ENCODE results near the gene PTPRM. TPM values are rescaled to one million over a fixed set of nuclear protein-coding genes. Genes with fewer than 3 reads are reported as not detected.

Gene PTPRM
- total RNA-seq, 1 experiment from 2014 or later = 14.5 TPM

- Histone ChIP-seq H3K27ac (ENCODE audit: low read depth, low read length) (no peak overlapping the region), H3K9me3 (ENCODE audit: control insufficient read depth in 1 of 2, insufficient read depth in 1 of 2, low read depth in 1 of 2, low read length in 2 of 2) (no peaks in the 10 kb centered on the region), H3K36me3 (ENCODE audit: control insufficient read depth in 1 of 2, insufficient read depth in 2 of 2, low read length in 2 of 2) (no peaks in the 10 kb centered on the region), H3K4me3 (replicated peaks in 1 of 2; ENCODE audit: low read depth in 1 of 2, low read length in 2 of 2) (no peak overlapping the region), H3K4me1 (ENCODE audit: control insufficient read depth in 1 of 2, insufficient read depth in 2 of 2, low read length in 2 of 2) (no peaks in the 10 kb centered on the region), H3K9me2 (ENCODE audit: insufficient read depth) (no peaks in the 10 kb centered on the region; the same call in 1 of the 2 replicates), H3K79me2 (ENCODE audit: insufficient read depth, low read length) (no peaks in the 10 kb centered on the region), H2AFZ (ENCODE audit: low read depth, low read length, poor library complexity, severe bottlenecking) (no peak overlapping the region), H3K9ac (ENCODE audit: low read length) (no peak overlapping the region), H4K20me1 (ENCODE audit: insufficient read depth) (no peaks in the 10 kb centered on the region), H3K27me3 (ENCODE audit: insufficient read depth, low read length) (no peaks in the 10 kb centered on the region), H3K4me2 (ENCODE audit: low read length) (no peak overlapping the region)
- ATAC-seq (no peak), DNase-seq (ENCODE audit: low read depth, low spot score) (no peak)
- ChIA-PET CTCF (no interaction called here), RAD21 (ENCODE audit: low non-redundant PET in 1 of 2, low total read pairs in 2 of 2, uncharacterized antibody in 2 of 2, unreplicated experiment in 2 of 2) (no interaction called here), POLR2A (no interaction called here)
- TF ChIP-seq EZH2phosphoT487 (IDR thresholded peaks at IDR 0.05; ENCODE audit: borderline replicate concordance) (no peak), SRF (IDR thresholded peaks at IDR 0.05; ENCODE audit: low read depth) (no peak), JUND (IDR thresholded peaks at IDR 0.05) (no peak)
- TF ChIP-seq, protein P1, sequence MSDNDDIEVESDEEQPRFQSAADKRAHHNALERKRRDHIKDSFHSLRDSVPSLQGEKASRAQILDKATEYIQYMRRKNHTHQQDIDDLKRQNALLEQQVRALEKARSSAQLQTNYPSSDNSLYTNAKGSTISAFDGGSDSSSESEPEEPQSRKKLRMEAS (IDR thresholded peaks at IDR 0.05) = no peak
- TF ChIP-seq, protein P2, sequence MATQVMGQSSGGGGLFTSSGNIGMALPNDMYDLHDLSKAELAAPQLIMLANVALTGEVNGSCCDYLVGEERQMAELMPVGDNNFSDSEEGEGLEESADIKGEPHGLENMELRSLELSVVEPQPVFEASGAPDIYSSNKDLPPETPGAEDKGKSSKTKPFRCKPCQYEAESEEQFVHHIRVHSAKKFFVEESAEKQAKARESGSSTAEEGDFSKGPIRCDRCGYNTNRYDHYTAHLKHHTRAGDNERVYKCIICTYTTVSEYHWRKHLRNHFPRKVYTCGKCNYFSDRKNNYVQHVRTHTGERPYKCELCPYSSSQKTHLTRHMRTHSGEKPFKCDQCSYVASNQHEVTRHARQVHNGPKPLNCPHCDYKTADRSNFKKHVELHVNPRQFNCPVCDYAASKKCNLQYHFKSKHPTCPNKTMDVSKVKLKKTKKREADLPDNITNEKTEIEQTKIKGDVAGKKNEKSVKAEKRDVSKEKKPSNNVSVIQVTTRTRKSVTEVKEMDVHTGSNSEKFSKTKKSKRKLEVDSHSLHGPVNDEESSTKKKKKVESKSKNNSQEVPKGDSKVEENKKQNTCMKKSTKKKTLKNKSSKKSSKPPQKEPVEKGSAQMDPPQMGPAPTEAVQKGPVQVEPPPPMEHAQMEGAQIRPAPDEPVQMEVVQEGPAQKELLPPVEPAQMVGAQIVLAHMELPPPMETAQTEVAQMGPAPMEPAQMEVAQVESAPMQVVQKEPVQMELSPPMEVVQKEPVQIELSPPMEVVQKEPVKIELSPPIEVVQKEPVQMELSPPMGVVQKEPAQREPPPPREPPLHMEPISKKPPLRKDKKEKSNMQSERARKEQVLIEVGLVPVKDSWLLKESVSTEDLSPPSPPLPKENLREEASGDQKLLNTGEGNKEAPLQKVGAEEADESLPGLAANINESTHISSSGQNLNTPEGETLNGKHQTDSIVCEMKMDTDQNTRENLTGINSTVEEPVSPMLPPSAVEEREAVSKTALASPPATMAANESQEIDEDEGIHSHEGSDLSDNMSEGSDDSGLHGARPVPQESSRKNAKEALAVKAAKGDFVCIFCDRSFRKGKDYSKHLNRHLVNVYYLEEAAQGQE (IDR thresholded peaks at IDR 0.05; ENCODE audit: low read depth) = no peak
- TF ChIP-seq, protein P3, sequence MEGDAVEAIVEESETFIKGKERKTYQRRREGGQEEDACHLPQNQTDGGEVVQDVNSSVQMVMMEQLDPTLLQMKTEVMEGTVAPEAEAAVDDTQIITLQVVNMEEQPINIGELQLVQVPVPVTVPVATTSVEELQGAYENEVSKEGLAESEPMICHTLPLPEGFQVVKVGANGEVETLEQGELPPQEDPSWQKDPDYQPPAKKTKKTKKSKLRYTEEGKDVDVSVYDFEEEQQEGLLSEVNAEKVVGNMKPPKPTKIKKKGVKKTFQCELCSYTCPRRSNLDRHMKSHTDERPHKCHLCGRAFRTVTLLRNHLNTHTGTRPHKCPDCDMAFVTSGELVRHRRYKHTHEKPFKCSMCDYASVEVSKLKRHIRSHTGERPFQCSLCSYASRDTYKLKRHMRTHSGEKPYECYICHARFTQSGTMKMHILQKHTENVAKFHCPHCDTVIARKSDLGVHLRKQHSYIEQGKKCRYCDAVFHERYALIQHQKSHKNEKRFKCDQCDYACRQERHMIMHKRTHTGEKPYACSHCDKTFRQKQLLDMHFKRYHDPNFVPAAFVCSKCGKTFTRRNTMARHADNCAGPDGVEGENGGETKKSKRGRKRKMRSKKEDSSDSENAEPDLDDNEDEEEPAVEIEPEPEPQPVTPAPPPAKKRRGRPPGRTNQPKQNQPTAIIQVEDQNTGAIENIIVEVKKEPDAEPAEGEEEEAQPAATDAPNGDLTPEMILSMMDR (IDR thresholded peaks at IDR 0.05 in 2 of 3, conservative IDR thresholded peaks at IDR 0.05 in 1 of 3; ENCODE audit: borderline replicate concordance in 1 of 3, insufficient read depth in 1 of 3, low read depth in 2 of 3, low read length in 2 of 3) = no peak
- no TSS peak for BruUV-seq (replicated peaks)
- intact Hi-C loops (cut with micrococcal nuclease) = no loop called here
Measured at GRCh38 chr18:7895346-7895745, 328.2 kb downstream of the PTPRM start.

Data from HCT116 (cell line).